Right lobe of liver (tissue), 6 donors: Measurements from ENCODE around the gene FOXP3. TPM values are rescaled to one million over a fixed set of nuclear protein-coding genes. Genes with fewer than 3 reads are reported as not detected.

Experiments used
- ATAC-seq, 4 donors: fragments of 200-7000 bp; cut with Tn5 transposase; one replicate each; pipeline ENCODE4 v1.9.1; 2020; ENCODE audit warnings: mild to moderate bottlenecking in 4 of 4, moderate library complexity in 4 of 4
- DNase-seq, 3 donors: peaks; one replicate each; pipeline ENCODE4 v3.0.0-alpha.2; 2020
- H3K27ac ChIP-seq, 3 donors: fragments of 200-600 bp; one replicate each; pipeline ENCODE4 v1.8.0; 2022
- H3K27me3 ChIP-seq, 2 donors: fragments of 200-600 bp; one replicate each; pipeline ENCODE4 v1.8.0; 2022
- H3K36me3 ChIP-seq, 4 donors: fragments of 200-600 bp; sonication (generic) in 1 of 4; one replicate each; pipeline versions ENCODE4 v1.5.1 to v1.8.0; 2017 to 2022; ENCODE audit warnings: control low read depth in 1 of 4
- H3K4me1 ChIP-seq, 4 donors: fragments of 200-600 bp; sonication (generic) in 1 of 4; one replicate each; pipeline versions ENCODE4 v1.5.1 to v1.8.0; 2017 to 2022; ENCODE audit warnings: control low read depth in 1 of 4
- H3K4me3 ChIP-seq, 3 donors: fragments of 200-600 bp; one replicate each; pipeline ENCODE4 v1.8.0; 2022
- H3K9me3 ChIP-seq, 4 donors: fragments of 200-600 bp; sonication (generic) in 1 of 4; one replicate each; pipeline versions ENCODE4 v1.5.1 to v1.8.0; 2017 to 2022; ENCODE audit warnings: control low read depth in 1 of 4
- POLR2A ChIP-seq: fragments of 450-650 bp; IDR thresholded peaks from one replicate; pipeline ENCODE4 v1.6.1; 2017; ENCODE audit warnings: antibody characterized with exemption, mild to moderate bottlenecking
- WGBS: methylation state at CpG from one replicate; pipeline ENCODE4 v1.1.6; 2018; ENCODE audit warnings: low coverage, low lambda C conversion rate; ENCODE audit not compliant: insufficient coverage; ENCODE audit errors: missing lambda C conversion rate; 5-methylcytosine and 5-hydroxymethylcytosine counted together
- intact Hi-C, 2 donors: fragments of 100-400 bp; cut with DNase I; formaldehyde crosslinking; loops; one replicate each; pipeline versions ENCODE4 v1.11.2 to v1.14.1; 2022
- total RNA-seq, 6 experiments: library from RNA; depleted of rRNA in 2 of 6; stranded (reverse); fragments of >200 nt in 2 of 6; fragmentation: NEBNext Ultra II Directional in 3 of 6; extraction: Animal tissue kit (Norgen Biotek cat#: 25700) in 3 of 6; gene quantifications; one replicate each; pipeline versions ENCODE4 v1.1.0 to v1.2.4, GENCODE V29; 2016 to 2023
- TF ChIP-seq, protein P1 (sequence below), 4 donors: fragments of 200-600 bp in 3 of 4; fragments of 450-650 bp in 1 of 4; IDR thresholded peaks; one replicate each; pipeline versions ENCODE4 v1.5.1 to v1.8.0; 2016 to 2022; ENCODE audit warnings: antibody characterized with exemption in 4 of 4, mild to moderate bottlenecking in 2 of 4
- donor health status: DM: no; HTN: yes; CAD: no.
- donor health status: DM: no; HTN: no; CAD: no.
- donor health status: DM: no; HTN: no; CAD: no.
- donor health status: DM: no; HTN: yes; CAD: no.
- donor health status: DM: no; HTN: yes; CAD: no.

The FOXP3 gene
- total RNA-seq, 6 experiments from 2014 or later: 0.18 to 1.2 (median 0.32) TPM

DNA sequence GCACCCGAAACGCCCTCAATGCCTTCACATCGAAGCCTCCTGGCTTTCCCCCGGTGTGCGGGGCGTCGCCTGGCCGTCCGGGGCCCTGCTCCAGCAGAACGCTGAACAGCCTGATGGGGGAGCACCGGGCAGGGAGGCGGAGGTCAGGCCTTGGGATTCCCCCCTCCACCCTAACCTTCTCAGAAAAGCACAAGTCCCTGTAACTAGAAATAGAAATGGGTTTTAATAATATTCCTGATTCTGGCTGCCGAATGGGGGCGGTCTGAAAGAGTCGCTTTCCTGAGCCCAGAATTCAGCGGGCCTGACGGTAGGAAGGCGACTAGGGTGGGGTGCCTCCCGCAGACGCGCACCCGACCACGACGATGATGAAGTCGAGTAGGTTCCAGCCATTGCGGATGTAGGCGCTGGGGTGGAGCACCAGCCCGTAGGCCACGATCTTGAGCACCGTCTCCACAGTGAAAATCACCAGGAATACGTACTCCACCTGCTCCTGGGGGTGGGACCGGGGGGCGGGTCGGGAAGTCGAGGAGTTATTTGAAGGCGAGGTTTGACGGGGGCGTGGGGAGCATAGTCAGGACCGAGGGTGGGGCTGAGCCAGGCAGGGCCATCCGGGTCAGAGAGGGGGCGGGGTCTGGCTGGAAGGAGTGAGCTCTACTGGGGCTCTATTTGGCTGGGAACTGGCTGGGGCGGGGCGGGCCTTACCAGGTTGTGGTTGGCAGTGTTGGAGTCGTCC lies 33.8 kb downstream of the FOXP3 start:
- Histone ChIP-seq H3K4me3 (no peak overlapping the region), H3K36me3 (no peaks in the 10 kb centered on the region), H3K27ac (no peak overlapping the region), H3K4me1 (no peaks in the 10 kb centered on the region), H3K27me3 (no peaks in the 10 kb centered on the region), H3K9me3 (no peaks in the 10 kb centered on the region)
- TF ChIP-seq, protein P1, sequence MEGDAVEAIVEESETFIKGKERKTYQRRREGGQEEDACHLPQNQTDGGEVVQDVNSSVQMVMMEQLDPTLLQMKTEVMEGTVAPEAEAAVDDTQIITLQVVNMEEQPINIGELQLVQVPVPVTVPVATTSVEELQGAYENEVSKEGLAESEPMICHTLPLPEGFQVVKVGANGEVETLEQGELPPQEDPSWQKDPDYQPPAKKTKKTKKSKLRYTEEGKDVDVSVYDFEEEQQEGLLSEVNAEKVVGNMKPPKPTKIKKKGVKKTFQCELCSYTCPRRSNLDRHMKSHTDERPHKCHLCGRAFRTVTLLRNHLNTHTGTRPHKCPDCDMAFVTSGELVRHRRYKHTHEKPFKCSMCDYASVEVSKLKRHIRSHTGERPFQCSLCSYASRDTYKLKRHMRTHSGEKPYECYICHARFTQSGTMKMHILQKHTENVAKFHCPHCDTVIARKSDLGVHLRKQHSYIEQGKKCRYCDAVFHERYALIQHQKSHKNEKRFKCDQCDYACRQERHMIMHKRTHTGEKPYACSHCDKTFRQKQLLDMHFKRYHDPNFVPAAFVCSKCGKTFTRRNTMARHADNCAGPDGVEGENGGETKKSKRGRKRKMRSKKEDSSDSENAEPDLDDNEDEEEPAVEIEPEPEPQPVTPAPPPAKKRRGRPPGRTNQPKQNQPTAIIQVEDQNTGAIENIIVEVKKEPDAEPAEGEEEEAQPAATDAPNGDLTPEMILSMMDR (IDR thresholded peaks at IDR 0.05): no peak
- TF ChIP-seq POLR2A: no peak
- ATAC-seq: peak; percentile 46 to 62 (median 54)
- DNase-seq: peak in 2 of 3 donors; percentile 52 to 60
- intact Hi-C loops: no loop called here
- 42% methylated on average over 27 of the region's 44 CpGs for WGBS

DNA sequence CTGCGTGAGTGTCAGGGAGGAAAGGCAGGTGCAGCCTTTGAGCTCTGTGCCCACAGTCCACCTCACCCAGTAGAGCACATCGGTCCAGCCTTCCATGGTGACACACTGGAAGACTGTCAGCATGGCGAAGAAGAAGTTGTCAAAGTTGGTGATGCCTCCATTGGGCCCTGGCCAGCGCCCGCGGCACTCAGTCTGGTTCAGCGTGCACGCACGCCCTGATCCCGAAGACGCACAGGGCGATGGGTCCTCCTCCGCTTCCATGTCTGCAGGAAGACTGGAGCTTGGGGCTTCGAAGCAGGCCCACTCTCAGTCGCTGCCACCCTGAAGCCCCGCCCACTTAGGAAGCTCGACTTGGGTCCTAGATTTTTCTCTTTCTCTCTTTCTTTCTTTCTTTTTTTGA lies 36.3 kb downstream of the FOXP3 start:
- ATAC-seq (no peak), DNase-seq (no peak)
- 81% methylated on average over 8 of the region's 17 CpGs for WGBS
- no peaks in the 10 kb centered on the region for H3K9me3 ChIP-seq
- no peak for TF ChIP-seq POLR2A
- TF ChIP-seq, protein P1 (IDR thresholded peaks at IDR 0.05): no peak
- H3K4me3 ChIP-seq: no peak overlapping the region
- no peaks in the 10 kb centered on the region for H3K27me3 ChIP-seq
- H3K27ac ChIP-seq: no peak overlapping the region
- no peaks in the 10 kb centered on the region for H3K36me3 ChIP-seq
- intact Hi-C loops: no loop called here
- H3K4me1 ChIP-seq: no peaks in the 10 kb centered on the region

DNA sequence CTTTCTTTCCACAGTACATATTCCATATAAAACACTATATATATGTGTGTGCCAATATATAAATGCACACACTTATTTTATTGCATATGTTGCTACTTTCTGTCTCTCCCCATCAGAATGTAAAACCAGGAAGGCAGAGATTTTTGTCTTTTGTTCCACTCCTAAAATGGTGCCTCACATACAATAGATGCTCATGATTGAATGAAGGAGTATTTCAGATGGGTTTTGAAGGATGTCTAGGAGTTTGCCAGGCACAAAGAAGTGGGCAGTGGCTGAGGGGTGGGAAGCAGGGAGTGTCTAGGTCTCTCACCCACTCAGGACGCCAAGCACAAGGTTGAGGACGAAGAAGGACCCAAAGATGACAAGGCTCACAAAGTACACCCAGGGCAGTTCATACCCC lies 36.8 kb downstream of the FOXP3 start:
- H3K27me3 ChIP-seq: no peaks in the 10 kb centered on the region
- no peak overlapping the region for H3K27ac ChIP-seq
- H3K36me3 ChIP-seq: no peaks in the 10 kb centered on the region
- DNase-seq (no peak), ATAC-seq (no peak)
- no peaks in the 10 kb centered on the region for H3K9me3 ChIP-seq
- intact Hi-C loops: no loop called here
- TF ChIP-seq, protein P1 (IDR thresholded peaks at IDR 0.05): no peak
- no peak for TF ChIP-seq POLR2A
- no CpG with 5 or more reads among the region's 2 CpGs for WGBS
- no peak overlapping the region for H3K4me3 ChIP-seq
- no peaks in the 10 kb centered on the region for H3K4me1 ChIP-seq

DNA sequence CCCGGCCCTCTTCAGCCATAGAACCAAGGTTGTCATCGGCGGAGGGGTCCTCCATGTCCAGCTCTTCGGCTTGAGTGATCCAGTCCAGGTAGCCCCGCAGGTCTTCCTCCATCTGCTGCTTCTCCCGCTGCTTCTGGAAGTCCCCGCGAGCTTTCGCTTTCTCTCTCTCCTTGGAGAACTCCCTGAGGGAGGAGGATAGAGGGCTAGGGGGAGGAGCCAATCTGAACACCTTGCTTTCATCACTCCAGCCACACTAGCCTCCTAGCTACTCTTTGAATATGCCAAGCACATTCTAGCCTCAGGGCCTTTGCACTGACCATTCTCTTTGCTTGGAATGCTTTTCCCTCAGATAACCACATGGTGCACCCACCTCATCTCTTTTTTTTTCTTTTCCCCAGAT lies 37.6 kb downstream of the FOXP3 start:
- no CpG with 5 or more reads among the region's 9 CpGs for WGBS
- no peaks in the 10 kb centered on the region for H3K9me3 ChIP-seq
- intact Hi-C loops: no loop called here
- no peaks in the 10 kb centered on the region for H3K27me3 ChIP-seq
- H3K4me1 ChIP-seq: no peaks in the 10 kb centered on the region
- DNase-seq (no peak), ATAC-seq (no peak)
- no peak overlapping the region for H3K4me3 ChIP-seq
- H3K36me3 ChIP-seq: no peaks in the 10 kb centered on the region
- no peak overlapping the region for H3K27ac ChIP-seq
- no peak for TF ChIP-seq POLR2A
- TF ChIP-seq, protein P1 (IDR thresholded peaks at IDR 0.05): no peak
